CD8-positive, alpha-beta memory T cell (primary cell): ENCODE measurements around the gene TOX2. TPM values are rescaled to one million over a fixed set of nuclear protein-coding genes. Genes with fewer than 3 reads are reported as not detected.

Experiments used
- CTCF ChIA-PET: fragments of 350-600 bp; sonication (Branson Sonifier 250); formaldehyde crosslinking; loops from one replicate; lab custom pipeline; 2021; ENCODE audit warnings: antibody characterized with exemption; lab: Charles Lee
- POLR2A ChIA-PET: fragments of 350-600 bp; sonication (Branson Sonifier 250); formaldehyde crosslinking; loops from one replicate; lab custom pipeline; 2021; ENCODE audit warnings: antibody characterized with exemption; lab: Charles Lee
- DNase-seq, 5 donors: peaks; one replicate each; pipeline versions ENCODE4 v3.0.0 to v3.0.0-alpha.2; 2020 to 2022; ENCODE audit warnings: mixed read lengths in 1 of 5
- H3K27ac ChIP-seq: one replicate; pipeline ENCODE4 v1.7.0; 2013; ENCODE audit warnings: low read depth, mild to moderate bottlenecking, low read length, moderate library complexity
- H3K27me3 ChIP-seq: 2 replicates; pipeline ENCODE4 v1.7.0; 2013; ENCODE audit warnings: low read length, mild to moderate bottlenecking; ENCODE audit not compliant: insufficient read depth, poor library complexity, severe bottlenecking
- H3K36me3 ChIP-seq: 2 replicates; pipeline ENCODE4 v1.7.0; 2013; ENCODE audit warnings: mild to moderate bottlenecking, low read length, moderate library complexity; ENCODE audit not compliant: insufficient read depth
- H3K4me1 ChIP-seq: 2 replicates; pipeline ENCODE4 v1.7.0; 2013; ENCODE audit warnings: mild to moderate bottlenecking, low read length, moderate library complexity; ENCODE audit not compliant: insufficient read depth
- H3K4me3 ChIP-seq: 2 replicates; pipeline ENCODE4 v1.7.0; 2013; ENCODE audit warnings: mild to moderate bottlenecking, low read length
- H3K9me3 ChIP-seq: 2 replicates; pipeline ENCODE4 v1.7.0; 2013; ENCODE audit warnings: mild to moderate bottlenecking, low read length
- H3K27ac Mint-ChIP-seq, 8 donors: one replicate each; pipeline ENCODE4 v1.8.0; 2020 to 2021; ENCODE audit warnings: mixed read lengths in 8 of 8, mild to moderate bottlenecking in 6 of 8, inconsistent platforms in 3 of 8, moderate library complexity in 3 of 8
- H3K27me3 Mint-ChIP-seq, 2 donors: one replicate each; pipeline ENCODE4 v1.8.0; 2020 to 2021; ENCODE audit warnings: mixed read lengths in 2 of 2, mild to moderate bottlenecking in 1 of 2, moderate library complexity in 1 of 2
- H3K36me3 Mint-ChIP-seq, 3 donors: one replicate each; pipeline ENCODE4 v1.8.0; 2020 to 2021; ENCODE audit warnings: mixed read lengths in 3 of 3, inconsistent platforms in 1 of 3, mild to moderate bottlenecking in 1 of 3
- H3K4me1 Mint-ChIP-seq, 3 donors: one replicate each; pipeline ENCODE4 v1.8.0; 2020 to 2021; ENCODE audit warnings: mixed read lengths in 3 of 3, inconsistent platforms in 1 of 3, mild to moderate bottlenecking in 1 of 3
- H3K4me3 Mint-ChIP-seq, 7 donors: one replicate each; pipeline ENCODE4 v1.8.0; 2020 to 2021; ENCODE audit warnings: mixed read lengths in 7 of 7, mild to moderate bottlenecking in 6 of 7, moderate library complexity in 4 of 7, inconsistent platforms in 2 of 7
- H3K9me3 Mint-ChIP-seq, 5 donors: one replicate each; pipeline ENCODE4 v1.8.0; 2020 to 2022; ENCODE audit warnings: mixed read lengths in 5 of 5, mild to moderate bottlenecking in 3 of 5, moderate library complexity in 2 of 5, inconsistent platforms in 1 of 5
- polyA plus RNA-seq: library from polyadenylated mRNA; unstranded; fragments of 300-500 nt; fragmentation: Illumina TruSeq; gene quantifications from one replicate; pipeline ENCODE4 v1.2.3, GENCODE V29; 2021
- total RNA-seq, 2 experiments: library from RNA; stranded (reverse); gene quantifications; one replicate each; pipeline ENCODE4 v1.2.3, GENCODE V29; 2021

Gene TOX2
- total and polyA plus RNA-seq, 3 experiments from 2014 or later, result 0.35 to 1.2 (median 0.39) TPM

GRCh38 chr20:44071526-44072111, 157.0 kb downstream of the TOX2 start:
- no peak overlapping the region for H3K27ac ChIP-seq

DNA sequence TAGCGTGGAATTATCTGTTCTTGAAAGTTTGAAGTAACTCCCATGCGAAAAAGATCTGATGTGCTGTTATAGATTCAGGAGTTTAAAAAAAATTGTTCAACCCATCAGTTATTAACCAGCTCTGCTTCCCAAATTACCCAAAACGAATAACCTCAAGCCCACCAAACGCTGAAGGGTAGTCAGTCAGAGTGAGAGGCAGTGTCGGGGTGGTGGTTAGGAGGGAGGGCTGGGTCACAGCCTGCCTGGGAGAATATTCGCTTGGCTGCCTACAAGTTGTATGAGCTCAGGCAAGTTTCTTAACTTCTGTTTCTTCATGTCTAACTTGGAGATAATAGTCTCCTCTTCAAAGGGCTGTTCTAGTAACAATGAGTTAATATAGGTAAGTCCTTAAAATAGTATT, 157.7 kb downstream of the TOX2 start:
- Mint-ChIP-seq H3K27ac (peak overlapping the region in 5 of 8 donors; percentile 19 to 72 (median 57)), H3K36me3 (no peaks in the 10 kb centered on the region), H3K4me3 (no peak overlapping the region), H3K4me1 (peaks cover 23 to 58% (median 42%) of the 10 kb centered on the region in 3 donors), H3K9me3 (no peaks in the 10 kb centered on the region), H3K27me3 (peaks cover 0 to 13% of the 10 kb centered on the region in 2 donors)
- Histone ChIP-seq H3K27ac (no peak overlapping the region), H3K4me3 (no peak overlapping the region), H3K9me3 (no peaks in the 10 kb centered on the region), H3K4me1 (peaks cover 75% of the 10 kb centered on the region), H3K27me3 (no peaks in the 10 kb centered on the region), H3K36me3 (no peaks in the 10 kb centered on the region)
- no peak for DNase-seq
- ChIA-PET POLR2A (no interaction called here), CTCF (interaction anchor here (1.3 to 4.0 kb wide), 3 partner anchors 8 to 322 kb away, joined by 3 to 24 read pairs (median 5); no protein-coding TSS in a partner anchor)

More at GRCh38 chr20:44071526-44072111, 157.0 kb downstream of the TOX2 start:
- Mint-ChIP-seq H3K27ac (peak overlapping the region in 5 of 8 donors; percentile 1 to 93 (median 57)), H3K36me3 (no peaks in the 10 kb centered on the region), H3K9me3 (no peaks in the 10 kb centered on the region), H3K4me1 (peaks cover 23 to 61% (median 42%) of the 10 kb centered on the region in 3 donors), H3K4me3 (peak overlapping the region in 2 of 7 donors; percentile 17 to 28), H3K27me3 (peaks cover 0 to 13% of the 10 kb centered on the region in 2 donors)
- Histone ChIP-seq H3K4me1 (peaks cover 83% of the 10 kb centered on the region), H3K27me3 (no peaks in the 10 kb centered on the region), H3K9me3 (no peaks in the 10 kb centered on the region), H3K4me3 (no peak overlapping the region), H3K36me3 (no peaks in the 10 kb centered on the region)
- ChIA-PET CTCF (interaction anchor here (1.3 to 4.0 kb wide), 3 partner anchors 9 to 321 kb away, joined by 3 to 24 read pairs (median 5); no protein-coding TSS in a partner anchor), POLR2A (no interaction called here)
- DNase-seq, result no peak

DNA sequence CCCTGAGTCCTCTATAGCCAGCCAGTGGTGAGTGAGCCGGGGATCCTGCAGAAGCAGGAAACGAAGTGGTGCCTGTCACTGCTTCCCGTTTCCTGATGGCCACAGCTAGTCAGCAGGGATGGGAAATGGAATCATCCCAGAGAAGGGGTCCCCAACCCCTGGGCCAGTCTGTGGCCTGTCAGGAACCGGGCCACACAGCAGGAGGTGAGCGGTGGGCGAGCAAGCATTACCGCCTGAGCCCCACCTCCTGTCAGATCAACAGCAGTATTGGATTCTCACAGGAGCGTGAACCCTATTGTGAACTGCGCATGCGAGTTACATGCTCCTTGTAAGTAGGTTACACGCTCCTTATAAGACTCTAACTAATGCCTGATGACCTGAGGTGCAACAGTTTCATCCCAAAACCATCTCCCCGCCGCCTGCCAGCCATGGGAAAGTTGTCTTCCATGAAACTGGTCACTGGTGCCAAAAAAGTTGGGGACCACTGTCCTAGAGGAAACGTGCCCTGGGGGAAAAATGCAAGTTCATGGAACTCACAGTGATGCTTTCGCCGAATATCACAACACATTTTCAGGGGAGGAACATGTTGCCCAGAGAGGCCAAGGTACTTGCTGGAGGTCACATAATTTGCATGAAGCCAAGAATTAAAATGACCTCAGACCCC, 158.5 kb downstream of the TOX2 start:
- POLR2A ChIA-PET, result interaction anchor here (0.6 kb wide), 1 partner anchor 175 kb away, joined by 5 read pairs; no protein-coding TSS in a partner anchor
- CTCF ChIA-PET, result interaction anchor here (1.3 kb wide), 1 partner anchor 323 kb away, joined by 3 read pairs; no protein-coding TSS in a partner anchor
- no peak overlapping the region for H3K27ac ChIP-seq
- Mint-ChIP-seq H3K9me3 (no peaks in the 10 kb centered on the region), H3K4me1 (peaks cover 21 to 51% (median 39%) of the 10 kb centered on the region in 3 donors), H3K4me3 (no peak overlapping the region), H3K27ac (peak overlapping the region in 2 of 8 donors; percentile 42 to 76), H3K27me3 (peaks cover 0 to 11% of the 10 kb centered on the region in 2 donors), H3K36me3 (no peaks in the 10 kb centered on the region)
- no peak overlapping the region for H3K4me3 ChIP-seq
- peaks cover 67% of the 10 kb centered on the region for H3K4me1 ChIP-seq
- H3K27me3 ChIP-seq, result no peaks in the 10 kb centered on the region
- H3K36me3 ChIP-seq, result no peaks in the 10 kb centered on the region
- no peak for DNase-seq
- no peaks in the 10 kb centered on the region for H3K9me3 ChIP-seq

DNA sequence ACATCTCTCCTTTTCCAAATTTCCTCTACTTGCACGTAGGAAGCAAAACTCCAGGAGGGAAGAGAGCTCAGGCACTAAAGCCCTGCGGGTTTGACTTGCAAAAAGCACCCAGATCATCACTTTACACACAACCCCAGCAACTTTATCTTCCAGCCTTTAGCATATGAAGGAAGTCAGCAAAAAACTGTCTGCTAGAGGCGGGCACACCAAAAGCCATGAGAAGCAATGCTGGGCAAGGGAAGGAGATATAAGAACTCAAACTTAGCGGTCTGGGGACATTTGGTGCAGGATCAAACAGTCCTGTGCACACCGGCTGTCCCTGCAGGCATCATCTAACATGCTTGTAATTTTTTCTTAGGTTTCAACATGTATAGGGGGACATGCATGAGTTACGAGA, 159.0 kb downstream of the TOX2 start:
- ChIA-PET CTCF (no interaction called here), POLR2A (no interaction called here)
- no peak for DNase-seq
- peaks cover 62% of the 10 kb centered on the region for H3K4me1 ChIP-seq
- Mint-ChIP-seq H3K36me3 (no peaks in the 10 kb centered on the region), H3K4me1 (peaks cover 19 to 45% (median 35%) of the 10 kb centered on the region in 3 donors), H3K9me3 (no peaks in the 10 kb centered on the region), H3K4me3 (no peak overlapping the region), H3K27ac (no peak overlapping the region), H3K27me3 (peaks cover 0 to 11% of the 10 kb centered on the region in 2 donors)
- H3K36me3 ChIP-seq, result no peaks in the 10 kb centered on the region
- H3K9me3 ChIP-seq, result no peaks in the 10 kb centered on the region
- H3K4me3 ChIP-seq, result no peak overlapping the region
- no peak overlapping the region for H3K27ac ChIP-seq
- H3K27me3 ChIP-seq, result no peaks in the 10 kb centered on the region

DNA sequence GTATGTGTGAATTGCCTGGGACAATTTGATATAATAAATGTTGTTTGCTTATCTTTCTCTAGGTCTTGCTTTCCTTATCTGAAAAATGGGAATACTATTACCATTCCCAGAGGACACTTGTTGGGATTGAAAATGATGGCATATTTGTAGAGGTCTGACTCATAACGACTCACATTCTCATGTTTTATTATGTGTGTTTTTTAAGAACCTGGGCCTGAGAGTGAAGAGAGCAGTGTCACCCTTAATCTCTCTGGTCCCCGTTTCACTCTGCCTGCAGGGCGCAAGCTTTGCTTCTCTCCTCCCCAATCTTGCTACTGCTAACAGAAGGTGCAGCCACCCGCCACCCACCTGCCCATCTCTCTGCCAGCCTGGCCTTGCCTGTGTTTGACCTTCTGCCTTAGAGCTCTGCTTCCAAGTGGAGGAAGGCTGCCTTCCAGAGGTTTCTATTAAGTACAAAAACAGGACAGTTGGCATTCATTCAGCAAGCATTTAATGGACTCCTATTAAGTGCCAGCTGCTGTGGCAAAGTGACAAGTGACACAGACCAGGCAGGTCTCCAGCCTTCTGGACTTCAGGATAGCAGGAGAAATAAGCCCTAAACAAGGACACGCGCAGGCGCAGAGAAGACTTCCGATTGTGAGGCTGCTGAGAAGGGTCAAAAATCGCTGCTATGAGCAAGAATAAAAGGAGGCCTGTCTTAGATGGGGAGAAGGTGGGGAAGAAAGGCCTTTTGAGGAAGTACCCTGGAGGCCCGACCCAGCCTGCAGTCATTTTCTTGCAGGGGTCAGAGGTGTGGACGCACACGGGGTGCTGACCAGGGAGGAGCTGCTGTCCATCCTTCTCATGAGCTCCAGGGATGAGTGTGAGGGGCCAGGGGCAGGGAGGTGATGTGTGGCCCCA, 159.8 kb downstream of the TOX2 start:
- no peak overlapping the region for H3K4me3 ChIP-seq
- peaks cover 57% of the 10 kb centered on the region for H3K4me1 ChIP-seq
- Mint-ChIP-seq H3K27ac (peak overlapping the region in 2 of 8 donors; percentile 25 to 53), H3K4me1 (peaks cover 13 to 37% (median 27%) of the 10 kb centered on the region in 3 donors), H3K4me3 (no peak overlapping the region), H3K36me3 (no peaks in the 10 kb centered on the region), H3K27me3 (peaks cover 0 to 9% of the 10 kb centered on the region in 2 donors), H3K9me3 (no peaks in the 10 kb centered on the region)
- no peaks in the 10 kb centered on the region for H3K36me3 ChIP-seq
- H3K27me3 ChIP-seq, result no peaks in the 10 kb centered on the region
- H3K9me3 ChIP-seq, result no peaks in the 10 kb centered on the region
- ChIA-PET POLR2A (no interaction called here), CTCF (no interaction called here)
- H3K27ac ChIP-seq, result no peak overlapping the region
- no peak for DNase-seq

GRCh38 chr20:44075191-44075949, 160.7 kb downstream of the TOX2 start:
- no peak overlapping the region for H3K27ac Mint-ChIP-seq
- Histone ChIP-seq H3K9me3 (no peaks in the 10 kb centered on the region), H3K4me3 (no peak overlapping the region), H3K36me3 (no peaks in the 10 kb centered on the region), H3K27ac (no peak overlapping the region), H3K27me3 (no peaks in the 10 kb centered on the region), H3K4me1 (peaks cover 55% of the 10 kb centered on the region)
- no peak overlapping the region for H3K4me3 Mint-ChIP-seq
- peaks cover 0 to 7% of the 10 kb centered on the region in 2 donors for H3K27me3 Mint-ChIP-seq
- CTCF ChIA-PET, result interaction anchor here (1.2 kb wide), 1 partner anchor 325 kb away, joined by 3 read pairs; no protein-coding TSS in a partner anchor
- no peaks in the 10 kb centered on the region for H3K36me3 Mint-ChIP-seq
- no peaks in the 10 kb centered on the region for H3K9me3 Mint-ChIP-seq
- no peak for DNase-seq
- POLR2A ChIA-PET, result no interaction called here
- H3K4me1 Mint-ChIP-seq, result peaks cover 6 to 32% (median 22%) of the 10 kb centered on the region in 3 donors

- ChIA-PET CTCF (interaction anchor here (1.2 kb wide), 1 partner anchor 326 kb away, joined by 3 read pairs; no protein-coding TSS in a partner anchor), POLR2A (no interaction called here)
- no peaks in the 10 kb centered on the region for H3K36me3 ChIP-seq
- no peaks in the 10 kb centered on the region for H3K27me3 ChIP-seq
- H3K4me3 ChIP-seq, result no peak overlapping the region
- no peak overlapping the region for H3K27ac ChIP-seq
- Mint-ChIP-seq H3K27ac (no peak overlapping the region), H3K36me3 (no peaks in the 10 kb centered on the region), H3K4me3 (no peak overlapping the region), H3K4me1 (peaks cover 6 to 32% (median 22%) of the 10 kb centered on the region in 3 donors), H3K9me3 (no peaks in the 10 kb centered on the region), H3K27me3 (peaks cover 0 to 9% of the 10 kb centered on the region in 2 donors)
- no peaks in the 10 kb centered on the region for H3K9me3 ChIP-seq
- H3K4me1 ChIP-seq, result peaks cover 52% of the 10 kb centered on the region
- DNase-seq, result no peak
Measured at GRCh38 chr20:44075950-44076232, 161.2 kb downstream of the TOX2 start.
